HEK293 (cell line): ENCODE data around the gene MICAL3.

Experiments used
- CTCF ChIA-PET: fragments of 350-600 bp; formaldehyde crosslinking; extraction: SDS; loops from one replicate; lab custom pipeline; 2021; ENCODE audit warnings: antibody characterized with exemption; lab: Yijun Ruan, JAX
- POLR2A ChIA-PET: fragments of 300-600 bp; formaldehyde crosslinking; extraction: SDS; loops from one replicate; lab custom pipeline; 2020; ENCODE audit warnings: antibody characterized with exemption, inconsistent platforms; lab: Yijun Ruan, JAX
- H3K27ac ChIP-seq: fragments of 200-500 bp; sonication (Bioruptor generic); 2 replicates; pipeline ENCODE4 v1.5.1; 2014; ENCODE audit warnings: low read depth, low read length, control low read depth, inconsistent platforms; ENCODE audit errors: extremely low read depth
- H3K36me3 ChIP-seq, 2 experiments: fragments of 200-500 bp in 1 of 2; sonication (Bioruptor generic) in 1 of 2; 1 replicate in 1 of 2; 2 replicates in 1 of 2; pipeline ENCODE4 v1.5.1; 2014 to 2017; ENCODE audit warnings: inconsistent platforms in 2 of 2, low read length in 2 of 2; ENCODE audit not compliant: control insufficient read depth in 2 of 2, insufficient read depth in 1 of 2
- H3K4me1 ChIP-seq: fragments of 200-500 bp; sonication (Bioruptor generic); 2 replicates; pipeline ENCODE4 v1.5.1; 2014; ENCODE audit warnings: mild to moderate bottlenecking, low read length, inconsistent platforms; ENCODE audit not compliant: control insufficient read depth, insufficient read depth
- H3K4me3 ChIP-seq: 2 replicates; pipeline ENCODE4 v1.5.1; 2011; ENCODE audit warnings: low read depth, mild to moderate bottlenecking, control low read depth, low read length, moderate library complexity
- H3K9me3 ChIP-seq: fragments of 200-500 bp; sonication (Bioruptor generic); 2 replicates; pipeline ENCODE4 v1.5.1; 2014; ENCODE audit warnings: low read depth, low read length, inconsistent platforms; ENCODE audit not compliant: control insufficient read depth, insufficient read depth
- BCL6B ChIP-seq: fragments of 450-650 bp; formaldehyde crosslinking; IDR thresholded peaks from 2 replicates; pipeline ENCODE4 v1.5.1; 2017; ENCODE audit warnings: missing biosample characterization, missing genetic modification characterization
- GLI4 ChIP-seq: fragments of 450-650 bp; formaldehyde crosslinking; IDR thresholded peaks from 2 replicates; pipeline ENCODE4 v1.5.1; 2016; ENCODE audit warnings: missing biosample characterization, missing genetic modification characterization
- KLF7 ChIP-seq: fragments of 450-650 bp; formaldehyde crosslinking; IDR thresholded peaks from 2 replicates; pipeline ENCODE4 v1.5.1; 2016; ENCODE audit warnings: missing biosample characterization, missing genetic modification characterization, borderline replicate concordance
- RBAK ChIP-seq: fragments of 450-650 bp; formaldehyde crosslinking; IDR thresholded peaks from 2 replicates; pipeline ENCODE4 v1.5.1; 2016; ENCODE audit warnings: missing biosample characterization, missing genetic modification characterization
- SP2 ChIP-seq: fragments of 450-650 bp; formaldehyde crosslinking; IDR thresholded peaks from 2 replicates; pipeline ENCODE4 v1.5.1; 2016; ENCODE audit warnings: missing biosample characterization, missing genetic modification characterization
- ZBTB26 ChIP-seq: fragments of 450-650 bp; formaldehyde crosslinking; optimal IDR thresholded peaks from 2 replicates; pipeline ENCODE3; 2016; ENCODE audit warnings: missing biosample characterization, mild to moderate bottlenecking, missing genetic modification characterization
- ZFP41 ChIP-seq: fragments of 450-650 bp; formaldehyde crosslinking; IDR thresholded peaks from 2 replicates; pipeline ENCODE4 v1.5.1; 2016; ENCODE audit warnings: missing biosample characterization, missing genetic modification characterization, borderline replicate concordance
- ZIC2 ChIP-seq: fragments of 450-650 bp; formaldehyde crosslinking; IDR thresholded peaks from 2 replicates; pipeline ENCODE4 v1.5.1; 2016; ENCODE audit warnings: missing biosample characterization, missing genetic modification characterization
- ZNF112 ChIP-seq: fragments of 450-650 bp; formaldehyde crosslinking; IDR thresholded peaks from 2 replicates; pipeline ENCODE4 v1.5.0; 2017; ENCODE audit warnings: missing biosample characterization, missing genetic modification characterization
- ZNF157 ChIP-seq: fragments of 450-650 bp; formaldehyde crosslinking; IDR thresholded peaks from 2 replicates; pipeline ENCODE4 v1.5.1; 2016; ENCODE audit warnings: missing biosample characterization, missing genetic modification characterization
- ZNF169 ChIP-seq: fragments of 450-650 bp; formaldehyde crosslinking; IDR thresholded peaks from 2 replicates; pipeline ENCODE4 v1.5.1; 2016; ENCODE audit warnings: missing biosample characterization, missing genetic modification characterization
- ZNF292 ChIP-seq: fragments of 450-650 bp; formaldehyde crosslinking; IDR thresholded peaks from 2 replicates; pipeline ENCODE4 v1.5.1; 2016; ENCODE audit warnings: low read depth, missing biosample characterization, missing genetic modification characterization, borderline replicate concordance
- ZNF335 ChIP-seq: fragments of 450-650 bp; formaldehyde crosslinking; conservative IDR thresholded peaks from 2 replicates; pipeline ENCODE4 v1.5.1; 2016; ENCODE audit warnings: missing biosample characterization, missing genetic modification characterization
- ZNF404 ChIP-seq: fragments of 450-650 bp; formaldehyde crosslinking; IDR thresholded peaks from 2 replicates; pipeline ENCODE4 v1.5.1; 2017; ENCODE audit warnings: missing biosample characterization, missing genetic modification characterization
- ZNF561 ChIP-seq: fragments of 450-650 bp; IDR thresholded peaks from 2 replicates; pipeline ENCODE4 v1.5.1; 2018; ENCODE audit warnings: missing biosample characterization, missing genetic modification characterization, borderline replicate concordance
- ZNF660 ChIP-seq: fragments of 450-650 bp; IDR thresholded peaks from 2 replicates; pipeline ENCODE4 v1.5.1; 2018; ENCODE audit warnings: missing biosample characterization, mild to moderate bottlenecking, missing genetic modification characterization
- ZNF670 ChIP-seq: fragments of 450-650 bp; formaldehyde crosslinking; IDR thresholded peaks from 2 replicates; pipeline ENCODE4 v1.5.1; 2016; ENCODE audit warnings: missing biosample characterization, missing genetic modification characterization, low read depth
- ZNF830 ChIP-seq: fragments of 450-650 bp; IDR thresholded peaks from 2 replicates; pipeline ENCODE4 v1.5.0; 2018; ENCODE audit warnings: missing biosample characterization, missing genetic modification characterization, low read depth, mild to moderate bottlenecking, moderate library complexity
- ZXDB ChIP-seq: fragments of 450-650 bp; formaldehyde crosslinking; IDR thresholded peaks from 2 replicates; pipeline ENCODE4 v1.5.1; 2016; ENCODE audit warnings: missing biosample characterization, missing genetic modification characterization

Gene MICAL3

GRCh38 chr22:17775781-17776465 is 248.4 kb downstream of the MICAL3 start:
- ChIA-PET POLR2A (no interaction called here), CTCF (no interaction called here)
- no peak for TF ChIP-seq ZNF670 (tag by site-specific recombination)
- no peak for TF ChIP-seq BCL6B (tag by site-specific recombination)
- TF ChIP-seq GLI4 (tag by site-specific recombination) = no peak
- no peak for TF ChIP-seq ZNF404 (tag by site-specific recombination)
- no peak for TF ChIP-seq ZNF157 (tag by site-specific recombination)
- TF ChIP-seq ZXDB (tag by site-specific recombination) = no peak
- TF ChIP-seq SP2 (tag by site-specific recombination) = no peak
- no peak for TF ChIP-seq ZNF830
- no peak for TF ChIP-seq ZNF169 (tag by site-specific recombination)
- TF ChIP-seq ZFP41 (tag by site-specific recombination) = no peak
- no peak for TF ChIP-seq KLF7 (tag by site-specific recombination)
- no peak for TF ChIP-seq ZNF112 (tag by site-specific recombination)
- Histone ChIP-seq H3K4me3 (no peak overlapping the region), H3K36me3 (peaks cover 0 to 7% of the 10 kb centered on the region in 2 experiments; a peak in 1 of 3 replicates), H3K4me1 (peaks cover 5% of the 10 kb centered on the region), H3K27ac (no peak overlapping the region), H3K9me3 (no peaks in the 10 kb centered on the region)

GRCh38 chr22:17774926-17775685 is 249.3 kb downstream of the MICAL3 start:
- Histone ChIP-seq H3K4me3 (no peak overlapping the region), H3K9me3 (no peaks in the 10 kb centered on the region)
- POLR2A ChIA-PET = no interaction called here
- TF ChIP-seq ZNF335 (tag by site-specific recombination) (0 out of 2 replicates have a peak, but pooled peaks have one; percentile 40), ZIC2 (tag by site-specific recombination) (no peak)
- TF ChIP-seq, all 188 proteins: peak for 1
- peaks cover 5% of the 10 kb centered on the region for H3K4me1 ChIP-seq
- peaks cover 0 to 7% of the 10 kb centered on the region in 2 experiments; a peak in 1 of 3 replicates for H3K36me3 ChIP-seq
- H3K27ac ChIP-seq = no peak overlapping the region; the same call in 1 of the 2 replicates
- CTCF ChIA-PET = interaction anchor here (0.6 to 3.7 kb wide), 2 partner anchors 33 to 54 kb away, joined by 5 to 23 read pairs; no protein-coding TSS in a partner anchor

- H3K4me1 ChIP-seq = peaks cover 5% of the 10 kb centered on the region
- ChIA-PET POLR2A (interaction anchor here (0.6 to 1.4 kb wide), 7 partner anchors 11 to 336 kb away, joined by 3 to 9 read pairs (median 3); no protein-coding TSS in a partner anchor), CTCF (interaction anchor here (0.5 to 3.7 kb wide), 3 partner anchors 32 to 395 kb away, joined by 3 to 23 read pairs (median 6); partner anchors contain the start of gene USP18)
- peaks cover 0 to 7% of the 10 kb centered on the region in 2 experiments; a peak in 1 of 3 replicates for H3K36me3 ChIP-seq
- H3K27ac ChIP-seq = peak within 1 kb of the TSS; percentile 83; the same call in 1 of the 2 replicates
- no peak for TF ChIP-seq ZFP41 (tag by site-specific recombination)
- TF ChIP-seq RBAK (tag by site-specific recombination) = no peak
- TF ChIP-seq ZNF660 = 0 out of 2 replicates have a peak, but pooled peaks have one; percentile 16
- TF ChIP-seq ZBTB26 = peak; percentile 34
- no peak for TF ChIP-seq ZNF292 (tag by site-specific recombination)
- peak; percentile 81 for TF ChIP-seq ZNF335 (tag by site-specific recombination)
- TF ChIP-seq ZNF561 (tag by site-specific recombination) = peak; percentile 28; the same call in 1 of the 2 replicates
- H3K4me3 ChIP-seq = peak within 1 kb of the TSS; percentile 61
- H3K9me3 ChIP-seq = no peaks in the 10 kb centered on the region
Measured at GRCh38 chr22:17774206-17774925, 250.0 kb downstream of the MICAL3 start, which contains the start of gene BID. BID (minus strand) TSS chr22:17774469; CDS start chr22:17750116, 24,353 bp downstream.
